GM18909 (cell line): ENCODE measurements around the gene SCAMP4.

Experiments used
- ATAC-seq: cut with Tn5 transposase; IDR thresholded peaks from one replicate; pipeline ENCODE4 v1.9.1; 2021; ENCODE audit warnings: mild to moderate bottlenecking; ENCODE audit not compliant: unreplicated experiment, poor library complexity

Gene SCAMP4

GRCh38 chr19:1911098-1911497 is 5.9 kb downstream of the SCAMP4 start:
- no peak for ATAC-seq

DNA sequence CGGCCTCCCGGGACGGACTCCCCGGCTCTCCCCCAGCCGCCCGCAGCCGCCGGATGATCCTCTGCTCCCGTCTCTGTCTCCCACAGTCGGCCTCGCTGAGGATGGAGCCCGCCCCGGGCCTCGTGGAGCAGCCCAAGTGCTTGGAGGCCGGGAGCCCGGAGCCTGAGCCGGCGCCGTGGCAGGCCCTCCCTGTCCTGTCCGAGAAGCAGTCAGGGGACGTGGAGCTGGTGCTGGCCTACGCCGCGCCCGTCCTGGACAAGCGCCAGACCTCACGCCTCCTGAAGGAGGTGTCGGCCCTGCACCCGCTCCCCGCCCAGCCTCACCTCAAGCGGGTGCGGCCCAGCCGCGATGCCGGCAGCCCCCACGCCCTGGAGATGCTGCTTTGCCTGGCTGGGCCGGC is 6.8 kb downstream of the SCAMP4 start:
- no peak for ATAC-seq

- ATAC-seq = no peak
Observed at GRCh38 chr19:1912760-1913505, 7.7 kb downstream of the SCAMP4 start.

DNA sequence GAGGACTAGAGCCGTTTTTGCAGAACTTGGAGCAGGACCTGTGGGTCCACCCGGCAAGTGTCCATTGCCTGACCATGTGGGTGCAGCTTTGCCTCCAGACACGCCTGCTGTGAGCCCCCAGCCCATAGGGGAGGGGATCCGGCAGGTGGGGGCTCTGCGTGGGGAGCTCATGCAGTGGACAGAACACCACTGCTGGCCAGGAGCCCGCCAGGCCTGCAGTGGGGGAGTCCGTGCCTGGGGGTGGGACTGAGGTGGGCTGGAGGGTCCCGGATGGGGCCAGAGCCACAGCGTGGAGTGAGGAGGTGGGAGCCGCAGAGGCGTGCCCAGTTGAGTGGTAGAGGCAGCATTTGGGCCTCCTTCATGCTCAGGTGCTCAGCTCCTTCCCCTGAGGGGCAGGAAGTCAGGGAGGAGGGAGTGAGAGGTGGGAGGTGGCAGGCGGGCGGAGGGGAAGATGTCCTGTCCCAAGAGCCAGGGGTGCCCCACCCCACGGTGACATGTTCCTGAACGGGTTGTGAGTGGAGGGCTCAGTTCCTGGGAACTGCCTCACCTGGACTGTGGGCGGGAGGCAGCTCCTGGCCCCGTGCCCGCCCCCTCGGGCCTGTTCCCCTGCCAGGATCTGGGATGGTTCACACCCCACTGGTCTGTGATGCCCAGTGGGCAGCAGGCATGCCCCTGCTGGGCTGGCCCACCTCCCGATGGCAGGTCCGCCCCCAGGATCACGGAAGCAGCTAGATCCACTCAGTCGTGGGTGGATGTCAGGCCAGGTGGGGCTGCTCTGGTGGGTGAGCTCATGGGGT is 8.8 kb downstream of the SCAMP4 start:
- ATAC-seq = no peak

DNA sequence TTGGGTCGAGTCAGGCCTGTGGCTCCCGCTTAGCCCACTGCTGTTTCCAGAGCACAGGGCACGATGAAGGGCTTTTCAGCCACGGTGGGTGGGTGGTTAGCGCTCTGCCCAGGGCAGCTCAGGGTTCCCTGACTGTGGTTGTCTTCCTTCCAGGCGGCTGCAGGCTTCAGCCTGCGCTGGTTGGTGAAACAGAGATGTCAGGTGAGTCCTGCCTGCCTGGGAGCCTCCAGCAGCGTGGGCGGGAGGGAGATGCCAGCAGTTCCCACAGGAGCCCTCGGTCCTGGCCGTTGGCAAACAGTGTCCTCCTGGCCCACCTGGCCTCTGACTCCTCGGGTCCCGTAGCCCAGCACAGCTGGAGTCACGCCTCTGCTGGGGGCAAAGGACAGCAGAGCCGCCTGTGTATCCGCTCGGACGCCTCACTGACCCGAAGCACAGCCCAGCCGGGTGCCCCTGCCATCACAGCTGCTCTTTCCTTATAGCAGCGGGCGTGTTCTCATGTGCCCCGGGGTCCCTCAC is 9.7 kb downstream of the SCAMP4 start:
- ATAC-seq = no peak

GRCh38 chr19:1917146-1917545 is 11.9 kb downstream of the SCAMP4 start:
- ATAC-seq = no peak

DNA sequence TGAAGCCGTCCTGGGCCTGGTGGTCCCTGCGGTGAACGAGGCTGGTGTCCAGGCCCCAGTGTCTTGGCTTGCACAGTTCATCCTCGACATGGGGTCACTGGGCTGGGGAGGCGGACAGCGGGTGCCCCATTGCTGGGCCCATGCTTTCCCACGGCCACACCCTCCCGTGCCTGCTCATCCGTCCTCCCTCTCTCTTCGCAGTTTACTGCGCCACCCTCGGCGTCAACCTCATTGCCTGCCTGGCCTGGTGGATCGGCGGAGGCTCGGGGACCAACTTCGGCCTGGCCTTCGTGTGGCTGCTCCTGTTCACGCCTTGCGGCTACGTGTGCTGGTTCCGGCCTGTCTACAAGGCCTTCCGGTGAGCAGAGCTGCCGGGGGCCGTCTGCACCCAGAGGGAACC is 12.7 kb downstream of the SCAMP4 start:
- ATAC-seq = no peak

DNA sequence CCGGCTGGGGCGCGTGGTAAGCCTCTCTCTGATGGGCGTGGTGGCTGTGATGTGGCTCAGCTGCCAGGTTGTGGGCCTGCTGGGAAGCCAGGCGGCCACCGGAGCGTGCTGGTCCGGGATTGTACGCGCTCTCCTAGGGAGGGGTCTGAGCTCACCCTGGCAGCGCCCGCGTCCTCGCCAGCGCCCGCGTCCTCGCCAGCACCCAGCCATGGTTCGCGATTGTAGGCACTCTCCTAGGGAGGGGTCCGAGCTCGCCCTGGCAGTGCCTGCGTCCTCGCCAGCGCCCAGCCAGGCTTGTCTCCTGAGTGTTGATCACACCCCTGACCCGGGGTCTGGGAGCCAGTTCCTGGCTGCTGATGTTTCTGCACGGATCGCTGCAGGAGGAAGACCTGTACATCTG is 13.8 kb downstream of the SCAMP4 start:
- no peak for ATAC-seq

DNA sequence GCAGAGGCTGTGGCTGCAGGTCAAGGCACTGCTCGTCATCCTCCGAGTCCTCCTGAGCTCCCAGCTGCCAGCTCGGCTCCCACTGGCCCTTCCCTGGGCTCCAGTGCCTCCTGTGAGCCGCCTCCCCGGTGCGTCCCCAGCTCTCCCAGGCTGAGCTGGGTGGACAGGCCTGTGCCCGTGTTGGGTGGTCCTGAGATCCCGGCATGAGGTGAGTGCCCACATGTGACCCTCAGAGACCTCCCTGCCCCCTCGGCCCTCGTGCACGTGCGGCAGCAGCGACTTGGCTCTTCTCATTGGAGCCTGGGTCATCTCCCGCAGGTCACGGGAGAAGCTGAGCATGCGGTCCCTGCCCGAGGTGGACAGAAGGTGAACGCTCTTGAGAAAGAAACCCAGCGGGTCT is 15.4 kb downstream of the SCAMP4 start:
- ATAC-seq = no peak

GRCh38 chr19:1921326-1921725 is 16.1 kb downstream of the SCAMP4 start:
- ATAC-seq = no peak

DNA sequence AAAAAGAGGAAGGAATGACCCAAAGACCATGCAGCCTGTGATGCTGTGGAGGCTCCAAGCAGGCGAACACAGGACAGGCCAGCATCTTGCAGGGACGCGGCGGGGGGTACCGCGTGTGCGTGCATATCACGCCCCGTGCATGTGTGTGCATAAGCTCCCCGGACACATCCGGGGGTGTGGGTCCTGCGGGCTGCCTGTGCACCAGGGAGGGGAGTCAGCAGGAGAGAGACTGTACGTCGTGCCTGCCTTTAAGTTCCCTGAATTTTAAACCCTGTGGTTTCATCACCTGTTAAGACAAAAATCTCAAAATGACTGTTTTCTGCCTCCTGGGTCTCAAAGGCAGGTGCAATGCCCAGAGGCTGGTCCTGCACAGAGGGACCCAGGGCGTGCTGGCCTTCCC is 16.6 kb downstream of the SCAMP4 start:
- ATAC-seq = no peak

- ATAC-seq = no peak
Observed at GRCh38 chr19:1922803-1923202, 17.6 kb downstream of the SCAMP4 start.

GRCh38 chr19:1923319-1923718 is 18.1 kb downstream of the SCAMP4 start:
- no peak for ATAC-seq

DNA sequence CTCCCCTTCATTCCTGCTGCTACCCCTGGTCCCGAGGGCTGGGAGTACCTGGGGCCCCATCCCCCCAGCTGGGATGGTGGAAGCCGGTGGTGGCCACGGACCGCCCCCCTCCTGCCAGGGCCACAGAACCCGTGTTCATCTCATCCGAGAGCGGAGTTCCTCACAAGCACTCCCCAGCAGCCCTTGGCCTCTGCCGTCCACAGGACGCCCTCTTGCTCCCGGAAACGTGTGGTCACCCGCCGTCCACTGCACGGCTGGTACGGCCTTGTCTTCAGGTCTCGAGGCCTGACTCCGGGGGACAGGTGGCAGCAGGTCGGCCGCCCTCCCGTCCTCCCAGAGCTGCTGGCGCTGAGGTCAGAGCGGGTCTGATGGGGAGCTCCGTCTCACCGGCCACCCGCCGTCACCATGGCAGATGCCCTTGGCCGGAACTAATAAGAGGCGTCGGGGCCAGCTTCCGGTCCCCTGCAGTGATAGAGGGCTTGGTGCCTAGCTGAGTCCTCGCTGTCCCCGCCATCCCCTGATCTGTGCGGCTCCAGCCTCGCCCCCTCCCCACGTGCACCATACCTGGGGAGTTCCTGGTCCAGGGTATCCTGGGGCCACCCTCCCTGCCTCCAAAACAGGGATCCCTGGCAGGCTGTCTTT is 19.2 kb downstream of the SCAMP4 start:
- ATAC-seq = no peak

- no peak for ATAC-seq
Observed at GRCh38 chr19:1925544-1925943, 20.3 kb downstream of the SCAMP4 start.

GRCh38 chr19:1929021-1929742 is 24.0 kb downstream of the SCAMP4 start:
- ATAC-seq = no peak

DNA sequence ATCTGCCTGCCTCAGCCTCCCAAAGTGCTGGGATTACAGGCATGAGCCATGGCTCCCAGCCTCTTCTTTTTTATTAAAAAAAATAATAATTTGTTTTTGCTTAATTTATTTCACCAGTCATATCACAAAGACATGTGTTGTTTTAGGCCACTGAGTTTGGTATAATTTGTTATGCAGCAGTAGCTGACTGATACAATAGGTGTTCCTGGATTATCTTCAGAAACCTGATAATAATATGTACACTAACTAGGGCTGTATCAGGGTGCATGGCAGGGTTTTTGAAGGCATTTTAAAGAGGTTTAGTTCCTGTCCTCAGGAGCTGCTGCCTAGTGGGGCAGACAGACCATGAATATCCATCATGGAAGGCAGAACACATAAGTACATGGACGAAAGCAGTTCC is 26.2 kb downstream of the SCAMP4 start:
- no peak for ATAC-seq

- ATAC-seq = no peak
Observed at GRCh38 chr19:1932395-1932794, 27.2 kb downstream of the SCAMP4 start.

DNA sequence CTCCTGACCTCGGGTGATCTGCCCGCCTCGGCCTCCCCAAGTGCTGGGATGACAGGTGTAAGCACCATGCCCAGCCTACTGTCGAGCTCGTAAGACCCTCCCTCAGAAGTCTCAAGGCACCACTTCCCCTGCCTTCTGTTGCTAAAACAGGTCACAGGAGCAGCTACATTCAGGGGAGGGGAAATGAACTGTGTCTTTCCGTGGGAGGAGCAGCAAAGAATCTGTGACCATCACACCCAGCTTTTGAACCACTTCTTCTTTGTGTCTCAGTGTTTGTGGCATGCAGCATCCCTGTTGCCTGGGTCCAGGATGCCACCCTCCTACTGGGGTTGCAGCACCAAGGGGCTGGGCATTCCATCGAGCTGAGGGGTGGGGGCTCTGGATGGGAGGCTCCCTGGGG is 28.0 kb downstream of the SCAMP4 start:
- ATAC-seq = no peak

- no peak for ATAC-seq
Observed at GRCh38 chr19:1933942-1934341, 28.7 kb downstream of the SCAMP4 start.
